B cell (primary cell): Measurements from ENCODE around the gene FLNB. TPM values are rescaled to one million over a fixed set of nuclear protein-coding genes. Genes with fewer than 3 reads are reported as not detected.
A peak's percentile ranks its signal among the peaks of the same experiment; 100 is the strongest.

Experiments used
- ATAC-seq: fragments of 200-7000 bp; cut with Tn5 transposase; one replicate; pipeline ENCODE4 v1.10.0; 2021; ENCODE audit warnings: low read depth, mild to moderate bottlenecking, moderate number of reproducible peaks, moderate library complexity
- CTCF ChIA-PET: fragments of 350-600 bp; sonication (Branson Sonifier 250); formaldehyde crosslinking; loops from one replicate; lab custom pipeline; 2021; ENCODE audit warnings: antibody characterized with exemption, inconsistent platforms; lab: Charles Lee
- POLR2A ChIA-PET: fragments of 350-600 bp; sonication (Branson Sonifier 250); formaldehyde crosslinking; loops from one replicate; lab custom pipeline; 2021; ENCODE audit warnings: antibody characterized with exemption; lab: Charles Lee
- DNase-seq: peaks from one replicate; pipeline ENCODE4 v3.0.0; 2013
- H2AFZ ChIP-seq: 2 replicates; pipeline ENCODE4 v1.6.1; 2012; ENCODE audit warnings: mild to moderate bottlenecking, low read depth, low read length; ENCODE audit not compliant: insufficient read depth, poor library complexity, severe bottlenecking
- H3K27ac ChIP-seq, 2 donors: 1 replicate in 1 of 2; 2 replicates in 1 of 2; pipeline ENCODE4 v1.5.1; 2012 to 2013; ENCODE audit warnings: low read length in 2 of 2, mild to moderate bottlenecking in 2 of 2, moderate library complexity in 1 of 2
- H3K27me3 ChIP-seq, 4 experiments: fragments of 200-600 bp in 1 of 4; sonication (generic) in 1 of 4; replicated peaks in 1 of 4; 1 replicate in 2 of 4; 2 replicates in 2 of 4; pipeline versions ENCODE4 v1.6.1 to v1.7.0; 2013 to 2016; ENCODE audit warnings: low read length in 3 of 4, mild to moderate bottlenecking in 2 of 4, mixed read lengths in 1 of 4, moderate library complexity in 1 of 4; ENCODE audit not compliant: insufficient read depth in 4 of 4, control insufficient read depth in 3 of 4; ENCODE audit errors: control extremely low read depth in 1 of 4
- H3K36me3 ChIP-seq, 2 experiments: replicated peaks in 1 of 2; 1 replicate in 1 of 2; 2 replicates in 1 of 2; pipeline versions ENCODE4 v1.6.1 to v1.7.1; 2013; ENCODE audit warnings: low read length in 1 of 2; ENCODE audit not compliant: insufficient read depth in 2 of 2, control insufficient read depth in 1 of 2; ENCODE audit errors: control extremely low read depth in 1 of 2, extremely low read depth in 1 of 2
- H3K4me1 ChIP-seq, 2 donors: fragments of 200-600 bp in 1 of 2; sonication (generic) in 1 of 2; 1 replicate in 1 of 2; 2 replicates in 1 of 2; pipeline versions ENCODE4 v1.5.1 to v1.6.1; 2013 to 2017; ENCODE audit warnings: low read length in 2 of 2; ENCODE audit not compliant: control insufficient read depth in 2 of 2, insufficient read depth in 2 of 2
- H3K4me2 ChIP-seq: replicated peaks from 2 replicates; pipeline ENCODE3; 2012; ENCODE audit warnings: mild to moderate bottlenecking, low read depth, low read length; ENCODE audit not compliant: poor library complexity, severe bottlenecking
- H3K4me3 ChIP-seq, 5 experiments: fragments of 200-600 bp in 1 of 5; sonication (generic) in 1 of 5; 1 replicate in 3 of 5; 2 replicates in 2 of 5; pipeline versions ENCODE4 v1.5.1 to v1.7.0; 2011 to 2016; ENCODE audit warnings: low read length in 4 of 5, mild to moderate bottlenecking in 4 of 5, low read depth in 2 of 5, control low read depth in 1 of 5, moderate library complexity in 1 of 5; ENCODE audit not compliant: insufficient read depth in 1 of 5; ENCODE audit errors: control extremely low read depth in 1 of 5, extremely low read depth in 1 of 5
- H3K79me2 ChIP-seq: fragments of 200-600 bp; sonication (generic); one replicate; pipeline ENCODE4 v1.6.0; 2016; ENCODE audit warnings: low read length; ENCODE audit not compliant: control insufficient read depth, insufficient read depth
- H3K9ac ChIP-seq: fragments of 200-600 bp; sonication (generic); 2 replicates; pipeline ENCODE4 v1.6.1; 2017; ENCODE audit warnings: mild to moderate bottlenecking, low read length, moderate library complexity
- H3K9me3 ChIP-seq, 3 donors: one replicate each; pipeline versions ENCODE4 v1.6.1 to v1.7.1; 2013; ENCODE audit warnings: low read length in 2 of 3; ENCODE audit not compliant: control insufficient read depth in 2 of 3, insufficient read depth in 1 of 3; ENCODE audit errors: control extremely low read depth in 1 of 3
- H4K20me1 ChIP-seq: 2 replicates; pipeline ENCODE4 v1.6.0; 2012; ENCODE audit warnings: mild to moderate bottlenecking, low read length; ENCODE audit not compliant: insufficient read depth, control insufficient read depth, poor library complexity, severe bottlenecking
- H3K27ac Mint-ChIP-seq: one replicate; pipeline ENCODE4 v1.8.0; 2021; ENCODE audit warnings: mixed read lengths
- H3K27me3 Mint-ChIP-seq: one replicate; pipeline ENCODE4 v1.8.0; 2021; ENCODE audit warnings: mixed read lengths
- H3K4me1 Mint-ChIP-seq: one replicate; pipeline ENCODE4 v1.8.0; 2021; ENCODE audit warnings: mixed read lengths
- H3K4me3 Mint-ChIP-seq: one replicate; pipeline ENCODE4 v1.8.0; 2021; ENCODE audit warnings: mixed read lengths
- H3K9me3 Mint-ChIP-seq: one replicate; pipeline ENCODE4 v1.8.0; 2022; ENCODE audit warnings: mixed read lengths; ENCODE audit not compliant: insufficient read depth
- CTCF ChIP-seq: fragments of 200-600 bp; IDR thresholded peaks from one replicate; pipeline ENCODE4 v1.8.0; 2022; ENCODE audit warnings: antibody characterized with exemption, mild to moderate bottlenecking
- EZH2 ChIP-seq: IDR thresholded peaks from 2 replicates; pipeline ENCODE4 v1.6.1; 2012; ENCODE audit warnings: borderline replicate concordance, low read depth, mild to moderate bottlenecking, moderate library complexity, low read length; ENCODE audit not compliant: insufficient read depth, poor library complexity, severe bottlenecking
- WGBS: methylation state at CpG from one replicate; pipeline ENCODE4 v1.1.5; 2013; ENCODE audit warnings: missing lambda C conversion rate; ENCODE audit not compliant: insufficient coverage; 5-methylcytosine and 5-hydroxymethylcytosine counted together
- intact Hi-C: fragments of 100-400 bp; cut with micrococcal nuclease; formaldehyde crosslinking; loops from one replicate; pipeline ENCODE4 v1.10.0; 2022
- polyA plus RNA-seq: library from polyadenylated mRNA; depleted of rRNA; stranded (reverse); fragments of >200 nt; gene quantifications from 2 replicates; pipeline ENCODE4 v1.2.3, GENCODE V29; 2012
- total RNA-seq, 2 donors: library from RNA; stranded (reverse); fragments of 120-200 nt in 1 of 2; gene quantifications; 1 replicate in 1 of 2; 2 replicates in 1 of 2; pipeline versions ENCODE4 v1.2.3 to v1.2.4, GENCODE V29; 2013 to 2022

Gene FLNB
- total and polyA plus RNA-seq, 2 donors (not counting 1 experiment from before 2014, with no cell fraction given), result 25.5 to 28.3 TPM

- Histone ChIP-seq H3K9me3 (no peaks in the 10 kb centered on the region), H3K4me2 (peak overlapping the region; percentile 96), H2AFZ (peak overlapping the region; percentile 89), H3K4me3 (peak overlapping the region in 4 of 5 experiments; percentile 88 to 97 (median 96)), H3K36me3 (no peaks in the 10 kb centered on the region), H3K27me3 (no peaks in the 10 kb centered on the region), H3K27ac (no peak overlapping the region), H4K20me1 (peaks cover 15% of the 10 kb centered on the region), H3K79me2 (peaks cover 51% of the 10 kb centered on the region), H3K4me1 (peaks cover 14% of the 10 kb centered on the region in 2 donors), H3K9ac (peak overlapping the region; percentile 86)
- no peak for ATAC-seq
- TF ChIP-seq CTCF, result no peak
- CTCF ChIA-PET, result interaction anchor here (1.2 to 3.2 kb wide), 4 partner anchors 9 to 290 kb away, joined by 3 to 10 read pairs (median 4); no protein-coding TSS in a partner anchor
- POLR2A ChIA-PET, result interaction anchor here (0.8 kb wide), 1 partner anchor 296 kb away, joined by 3 read pairs; the partner anchor contains the start of genes HTD2 and RPP14
- DNase-seq, result peak; percentile 20
- peak overlapping the region; percentile 27 for H3K27ac Mint-ChIP-seq
- intact Hi-C loops, result loop anchor here (2.0 to 10.0 kb wide), 6 partner anchors 25 to 1453 kb away; partner anchors contain the start of genes CCDC66, IL17RD and KCTD6
- WGBS, result 60% methylated on average over 5 of the region's 6 CpGs
- no peaks in the 10 kb centered on the region for H3K27me3 Mint-ChIP-seq
- H3K4me1 Mint-ChIP-seq, result peaks cover 22% of the 10 kb centered on the region
- no peaks in the 10 kb centered on the region for H3K9me3 Mint-ChIP-seq
- H3K4me3 Mint-ChIP-seq, result peak overlapping the region; percentile 94
Measured at GRCh38 chr3:58009749-58010535, 1.7 kb downstream of the FLNB start.

- no peaks in the 10 kb centered on the region for H3K27me3 ChIP-seq
- POLR2A ChIA-PET, result no interaction called here
- peaks cover 56% of the 10 kb centered on the region for H3K79me2 ChIP-seq
- ATAC-seq, result no peak
- H2AFZ ChIP-seq, result no peak overlapping the region
- peak overlapping the region; percentile 96 for H3K4me2 ChIP-seq
- Mint-ChIP-seq H3K4me3 (peak overlapping the region; percentile 2), H3K4me1 (peaks cover 24% of the 10 kb centered on the region), H3K27ac (no peak overlapping the region), H3K27me3 (no peaks in the 10 kb centered on the region), H3K9me3 (no peaks in the 10 kb centered on the region)
- peaks cover 22% of the 10 kb centered on the region for H4K20me1 ChIP-seq
- H3K4me3 ChIP-seq, result no peak overlapping the region
- H3K27ac ChIP-seq, result no peak overlapping the region
- CTCF ChIA-PET, result interaction anchor here (1.2 kb wide), 1 partner anchor 9 kb away, joined by 3 read pairs; no protein-coding TSS in a partner anchor
- no peak overlapping the region for H3K9ac ChIP-seq
- TF ChIP-seq EZH2, result no peak
- TF ChIP-seq CTCF, result no peak
- H3K9me3 ChIP-seq, result no peaks in the 10 kb centered on the region
- H3K36me3 ChIP-seq, result no peaks in the 10 kb centered on the region
- peaks cover 14% of the 10 kb centered on the region in 2 donors for H3K4me1 ChIP-seq
- no peak for DNase-seq
- intact Hi-C loops, result no loop called here
- 96% methylated on average over 5 of the region's 5 CpGs for WGBS
Measured at GRCh38 chr3:58010562-58010961, 2.3 kb downstream of the FLNB start.
